Fibroblast of villous mesenchyme (primary cell): ENCODE measurements around the gene C1orf21. TPM values are rescaled to one million over a fixed set of nuclear protein-coding genes. Genes with fewer than 3 reads are reported as not detected.
A peak's percentile ranks its signal among the peaks of the same experiment; 100 is the strongest.

Experiments
- DNase-seq: peaks from one replicate; pipeline ENCODE4 v3.0.0-alpha.2; 2010; ENCODE audit warnings: low read depth
- H3K4me3 ChIP-seq: 2 replicates; pipeline ENCODE4 v1.5.1; 2011; ENCODE audit warnings: low read depth, mild to moderate bottlenecking, low read length
- CTCF ChIP-seq: IDR thresholded peaks from 2 replicates; pipeline ENCODE4 v1.5.1; 2012; ENCODE audit warnings: low read depth, mild to moderate bottlenecking, low read length; ENCODE audit not compliant: insufficient read depth
- total RNA-seq: library from RNA; depleted of rRNA; stranded (reverse); fragments of >200 nt; gene quantifications from 2 replicates; pipeline ENCODE4 v1.2.3, GENCODE V29; 2012

The C1orf21 gene
- total RNA-seq, 1 donor = 3.5 TPM

GRCh38 chr1:184513421-184513820, 126.6 kb downstream of the C1orf21 start:
- no peak overlapping the region for H3K4me3 ChIP-seq
- TF ChIP-seq CTCF = no peak

GRCh38 chr1:184513966-184514365, 127.1 kb downstream of the C1orf21 start:
- DNase-seq = peak; percentile 55
- H3K4me3 ChIP-seq = no peak overlapping the region
- no peak for TF ChIP-seq CTCF

More at GRCh38 chr1:184513421-184513820, 126.6 kb downstream of the C1orf21 start:
- DNase-seq = peak; percentile 56

GRCh38 chr1:184514447-184514846, 127.6 kb downstream of the C1orf21 start:
- H3K4me3 ChIP-seq = no peak overlapping the region
- TF ChIP-seq CTCF = no peak
- peak; percentile 60 for DNase-seq

GRCh38 chr1:184517130-184517529, 130.3 kb downstream of the C1orf21 start:
- no peak for TF ChIP-seq CTCF
- H3K4me3 ChIP-seq = no peak overlapping the region
- DNase-seq = no peak

- no peak overlapping the region for H3K4me3 ChIP-seq
- peak; percentile 15 for DNase-seq
- TF ChIP-seq CTCF = no peak
Measured at GRCh38 chr1:184518736-184519357, 132.0 kb downstream of the C1orf21 start.

GRCh38 chr1:184520336-184520735, 133.5 kb downstream of the C1orf21 start:
- no peak overlapping the region for H3K4me3 ChIP-seq
- TF ChIP-seq CTCF = no peak
- no peak for DNase-seq

GRCh38 chr1:184524248-184524647, 137.4 kb downstream of the C1orf21 start:
- DNase-seq = no peak
- no peak for TF ChIP-seq CTCF
- no peak overlapping the region for H3K4me3 ChIP-seq
